GM23248 (cell line): ENCODE results near the gene OCSTAMP. TPM values are rescaled to one million over a fixed set of nuclear protein-coding genes. Genes with fewer than 3 reads are reported as not detected.

ENCODE experiments used
- DNase-seq: peaks from one replicate; pipeline ENCODE4 v3.0.0-alpha.2; 2015
- H2AFZ ChIP-seq: fragments of 200-600 bp; sonication (generic); 2 replicates; pipeline ENCODE4 v1.6.1; 2016; ENCODE audit warnings: antibody characterized with exemption
- H3F3A ChIP-seq: fragments of 200-600 bp; sonication (generic); 2 replicates; pipeline ENCODE4 v1.6.1; 2016; ENCODE audit warnings: mild to moderate bottlenecking, antibody characterized with exemption, mixed run types; ENCODE audit not compliant: insufficient read depth
- H3K27ac ChIP-seq: fragments of 200-600 bp; sonication (generic); 2 replicates; pipeline ENCODE4 v1.5.1; 2016; ENCODE audit warnings: mild to moderate bottlenecking
- H3K27me3 ChIP-seq: fragments of 200-600 bp; sonication (generic); replicated peaks from 2 replicates; pipeline ENCODE4 v1.6.1; 2016; ENCODE audit warnings: mild to moderate bottlenecking; ENCODE audit not compliant: insufficient read depth
- H3K36me3 ChIP-seq: fragments of 200-600 bp; sonication (generic); 2 replicates; pipeline ENCODE4 v1.6.1; 2016; ENCODE audit warnings: low read depth, mild to moderate bottlenecking
- H3K4me1 ChIP-seq: fragments of 200-600 bp; sonication (generic); 2 replicates; pipeline ENCODE4 v1.6.1; 2016; ENCODE audit warnings: mild to moderate bottlenecking; ENCODE audit not compliant: insufficient read depth
- H3K4me2 ChIP-seq: fragments of 200-600 bp; sonication (generic); one replicate; pipeline ENCODE4 v1.6.1; 2016; ENCODE audit warnings: mild to moderate bottlenecking; ENCODE audit not compliant: unreplicated experiment
- H3K4me3 ChIP-seq: fragments of 200-600 bp; sonication (generic); 2 replicates; pipeline ENCODE4 v1.5.1; 2016; ENCODE audit warnings: mild to moderate bottlenecking
- H3K79me2 ChIP-seq: fragments of 200-600 bp; sonication (generic); 2 replicates; pipeline ENCODE4 v1.6.1; 2016; ENCODE audit warnings: mild to moderate bottlenecking; ENCODE audit not compliant: insufficient read depth
- H3K9ac ChIP-seq: fragments of 200-600 bp; sonication (generic); 2 replicates; pipeline ENCODE4 v1.6.1; 2016; ENCODE audit warnings: mild to moderate bottlenecking
- H3K9me2 ChIP-seq: fragments of 200-600 bp; sonication (generic); 2 replicates; pipeline ENCODE4 v1.6.1; 2016; ENCODE audit warnings: mixed run types, mild to moderate bottlenecking, moderate library complexity; ENCODE audit not compliant: insufficient read depth
- H3K9me3 ChIP-seq: fragments of 200-600 bp; sonication (generic); one replicate; pipeline ENCODE4 v1.6.1; 2017; ENCODE audit warnings: low read depth
- H4K20me1 ChIP-seq: fragments of 200-600 bp; sonication (generic); 2 replicates; pipeline ENCODE4 v1.6.0; 2016; ENCODE audit not compliant: insufficient read depth
- EZH2 ChIP-seq: fragments of 200-600 bp; sonication (generic); IDR thresholded peaks from 2 replicates; pipeline ENCODE4 v1.6.1; 2018; ENCODE audit warnings: antibody characterized with exemption, mild to moderate bottlenecking; ENCODE audit not compliant: insufficient read depth, poor library complexity, severe bottlenecking
- EZH2phosphoT487 ChIP-seq: fragments of 200-600 bp; sonication (generic); IDR thresholded peaks from 2 replicates; pipeline ENCODE4 v1.6.1; 2018; ENCODE audit warnings: antibody characterized with exemption, moderate library complexity, mild to moderate bottlenecking, low read depth; ENCODE audit not compliant: insufficient read depth
- WGBS, 2 experiments: methylation state at CpG; one replicate each; pipeline ENCODE4 v1.1.6; 2015 to 2017; ENCODE audit warnings: low lambda C conversion rate in 2 of 2, low coverage in 1 of 2; ENCODE audit errors: missing lambda C conversion rate in 2 of 2; 5-methylcytosine and 5-hydroxymethylcytosine counted together
- in situ Hi-C: fragments of 300-500 bp; cut with MboI; formaldehyde crosslinking; loops from 2 replicates; pipeline ENCODE4 v1.15.0; 2020
- polyA plus RNA-seq: library from polyadenylated mRNA; unstranded; fragments of >200 nt; fragmentation: Nextera tagmentation; extraction: Ambion mirVana; gene quantifications from 2 replicates; pipeline ENCODE4 v1.2.1, GENCODE V29; 2016
- total RNA-seq: library from RNA; depleted of rRNA; stranded (reverse); fragments of >200 nt; shearing (Covaris generic); gene quantifications from 2 replicates; pipeline ENCODE4 v1.2.3, GENCODE V29; 2014

OCSTAMP gene
- total and polyA plus RNA-seq, 2 experiments from 2014 or later, result not detected

- Histone ChIP-seq H3K27ac (no peak overlapping the region), H3F3A (no peaks in the 10 kb centered on the region), H3K4me2 (no peak overlapping the region), H3K9me2 (no peaks in the 10 kb centered on the region), H2AFZ (no peak overlapping the region), H3K9ac (no peak overlapping the region), H3K9me3 (no peaks in the 10 kb centered on the region), H3K27me3 (no peaks in the 10 kb centered on the region), H3K36me3 (no peaks in the 10 kb centered on the region), H3K79me2 (no peaks in the 10 kb centered on the region), H3K4me3 (no peak overlapping the region), H3K4me1 (no peaks in the 10 kb centered on the region), H4K20me1 (no peaks in the 10 kb centered on the region)
- in situ Hi-C loops, result no loop called here
- TF ChIP-seq EZH2, result no peak
- TF ChIP-seq EZH2phosphoT487, result no peak
- WGBS, 2 experiments, result 35 to 42% methylated on average over 3 of the region's 3 CpGs
- DNase-seq, result no peak
These were observed 30.9 kb upstream of the OCSTAMP start for GRCh38 chr20:46581391-46581790.

GRCh38 chr20:46580613-46581205, 30.3 kb upstream of the OCSTAMP start:
- H3K79me2 ChIP-seq, result no peaks in the 10 kb centered on the region
- no peak overlapping the region for H3K9ac ChIP-seq
- H3K36me3 ChIP-seq, result no peaks in the 10 kb centered on the region
- no peaks in the 10 kb centered on the region for H3K27me3 ChIP-seq
- no peak for DNase-seq
- no peak overlapping the region for H3K27ac ChIP-seq
- H4K20me1 ChIP-seq, result no peaks in the 10 kb centered on the region
- H3K4me2 ChIP-seq, result no peak overlapping the region
- 64 to 76% methylated on average over 2 of the region's 2 CpGs for WGBS, 2 experiments
- no peaks in the 10 kb centered on the region for H3F3A ChIP-seq
- TF ChIP-seq EZH2, result no peak
- no peak for TF ChIP-seq EZH2phosphoT487
- no peaks in the 10 kb centered on the region for H3K9me3 ChIP-seq
- H2AFZ ChIP-seq, result no peak overlapping the region
- H3K9me2 ChIP-seq, result no peaks in the 10 kb centered on the region
- H3K4me3 ChIP-seq, result no peak overlapping the region
- in situ Hi-C loops, result no loop called here
- H3K4me1 ChIP-seq, result no peaks in the 10 kb centered on the region

- H3K9me3 ChIP-seq, result no peaks in the 10 kb centered on the region
- no peak for TF ChIP-seq EZH2
- TF ChIP-seq EZH2phosphoT487, result no peak
- 79 to 85% methylated on average over 7 of the region's 7 CpGs for WGBS, 2 experiments
- H3K4me3 ChIP-seq, result no peak overlapping the region
- H3K79me2 ChIP-seq, result no peaks in the 10 kb centered on the region
- no peaks in the 10 kb centered on the region for H3K4me1 ChIP-seq
- H3K9me2 ChIP-seq, result no peaks in the 10 kb centered on the region
- H3K27ac ChIP-seq, result no peak overlapping the region
- no peak for DNase-seq
- H3K36me3 ChIP-seq, result no peaks in the 10 kb centered on the region
- no peaks in the 10 kb centered on the region for H4K20me1 ChIP-seq
- H3K9ac ChIP-seq, result no peak overlapping the region
- no peak overlapping the region for H3K4me2 ChIP-seq
- no peaks in the 10 kb centered on the region for H3F3A ChIP-seq
- H2AFZ ChIP-seq, result no peak overlapping the region
- in situ Hi-C loops, result no loop called here
- no peaks in the 10 kb centered on the region for H3K27me3 ChIP-seq
These were observed 28.3 kb upstream of the OCSTAMP start for GRCh38 chr20:46578745-46579144.

- TF ChIP-seq EZH2phosphoT487 (no peak), EZH2 (no peak)
- H3K27me3 ChIP-seq, result no peaks in the 10 kb centered on the region
- H3K4me3 ChIP-seq, result no peak overlapping the region
- no peaks in the 10 kb centered on the region for H3K9me3 ChIP-seq
- 75 to 77% methylated on average over 6 of the region's 6 CpGs for WGBS, 2 experiments
- H3F3A ChIP-seq, result no peaks in the 10 kb centered on the region
- in situ Hi-C loops, result no loop called here
- no peak overlapping the region for H2AFZ ChIP-seq
- H3K4me1 ChIP-seq, result no peaks in the 10 kb centered on the region
- no peak for DNase-seq
- H4K20me1 ChIP-seq, result no peaks in the 10 kb centered on the region
- no peak overlapping the region for H3K9ac ChIP-seq
- H3K27ac ChIP-seq, result no peak overlapping the region
- H3K9me2 ChIP-seq, result no peaks in the 10 kb centered on the region
- H3K36me3 ChIP-seq, result no peaks in the 10 kb centered on the region
- no peak overlapping the region for H3K4me2 ChIP-seq
- no peaks in the 10 kb centered on the region for H3K79me2 ChIP-seq
These were observed 26.4 kb upstream of the OCSTAMP start for GRCh38 chr20:46576774-46577395.
